IPS-11a (cell line): ENCODE results near the gene GREB1L.

Experiments
- H3K4me3 ChIP-seq: one replicate; pipeline ENCODE4 v1.5.1; 2013; ENCODE audit warnings: low read depth, low read length, control low read depth

GREB1L gene

DNA sequence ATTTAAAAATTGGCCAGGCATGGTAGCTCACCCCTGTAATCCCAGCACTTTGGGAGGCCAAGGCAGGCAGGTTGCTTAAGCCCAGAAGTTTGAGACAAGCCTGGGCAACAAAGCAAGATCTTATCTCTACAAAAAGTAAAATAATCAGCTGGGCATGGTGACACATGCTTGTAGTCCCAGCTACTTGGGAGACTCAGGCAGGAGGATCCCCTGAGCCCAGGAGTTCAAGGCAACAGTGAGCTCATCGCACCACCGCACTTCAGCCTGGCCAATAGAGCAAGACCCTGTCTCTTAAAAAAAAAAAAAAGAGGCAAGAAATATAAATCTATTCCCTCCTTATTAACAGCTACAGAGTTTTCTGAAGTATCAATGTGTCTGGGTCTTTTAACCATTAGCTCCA lies 306.6 kb downstream of the GREB1L start:
- H3K4me3 ChIP-seq = no peak overlapping the region

DNA sequence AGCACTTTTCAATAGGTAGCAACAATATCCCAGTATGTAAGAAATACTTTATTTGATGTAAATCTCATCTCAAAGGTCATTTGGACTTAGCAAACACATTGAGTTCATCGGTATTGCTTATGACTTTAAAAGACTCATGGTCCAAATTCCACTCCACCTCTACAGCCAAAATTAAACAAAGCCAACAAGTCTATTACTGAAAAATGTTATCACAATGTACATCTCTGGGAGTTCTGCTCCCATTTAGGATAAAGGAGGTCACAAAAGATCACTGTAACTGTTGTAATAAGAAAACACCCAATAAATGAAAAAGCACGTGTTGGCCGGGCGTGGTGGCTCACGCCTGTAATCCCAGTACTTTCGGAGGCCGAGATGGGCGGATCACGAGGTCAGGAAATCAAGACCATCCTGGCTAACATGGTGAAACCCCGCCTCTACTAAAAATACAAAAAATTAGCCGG lies 308.5 kb downstream of the GREB1L start:
- no peak overlapping the region for H3K4me3 ChIP-seq

DNA sequence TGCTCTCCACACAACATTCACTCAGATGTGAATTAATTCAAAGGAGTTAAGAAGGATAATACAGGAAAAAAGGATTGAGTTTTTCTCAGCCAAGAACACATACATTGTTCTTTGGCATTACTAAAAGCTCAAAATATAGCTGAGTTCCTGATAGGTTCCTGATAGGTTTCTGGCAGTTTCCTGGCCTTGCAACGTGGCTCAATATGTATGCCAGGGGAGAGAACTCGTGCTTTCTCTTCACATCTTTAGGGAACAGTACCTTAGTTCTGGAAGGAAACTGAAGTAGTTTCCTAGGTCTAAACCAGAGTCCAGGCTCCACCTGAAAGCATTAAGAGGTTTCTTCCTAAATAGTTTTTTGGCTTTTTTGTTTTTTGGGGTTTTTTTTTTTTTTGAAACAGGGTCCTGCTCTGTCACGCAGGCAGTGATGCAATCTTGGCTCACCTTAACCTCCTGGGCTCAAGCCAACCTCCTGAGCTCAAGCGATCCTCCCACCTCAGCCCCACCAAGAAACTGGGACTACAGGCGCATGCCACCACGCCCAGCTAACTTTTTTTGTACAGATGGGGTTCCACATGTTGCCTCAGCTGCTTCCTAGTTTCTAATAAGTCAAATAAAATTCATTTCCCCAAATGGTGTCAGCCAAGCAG lies 315.7 kb downstream of the GREB1L start:
- H3K4me3 ChIP-seq = no peak overlapping the region

DNA sequence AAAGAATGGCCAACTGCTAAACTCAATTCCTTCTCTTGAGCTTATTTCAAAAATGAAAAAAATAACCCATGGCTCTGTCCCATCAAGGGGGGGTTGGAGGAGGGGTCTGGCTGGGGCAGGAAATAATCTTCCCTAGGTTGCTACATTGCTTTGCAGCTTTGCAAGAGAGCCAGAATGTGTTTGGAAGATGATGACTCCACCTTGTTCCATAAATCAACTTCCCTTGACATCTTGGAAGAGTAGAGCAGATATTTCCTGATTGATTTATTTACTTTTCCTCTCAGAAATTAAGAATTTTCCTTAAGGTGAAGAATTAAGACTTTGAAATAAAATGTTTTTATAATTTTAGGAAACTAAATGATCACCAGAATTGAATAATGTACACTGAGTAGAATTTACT lies 317.2 kb downstream of the GREB1L start:
- no peak overlapping the region for H3K4me3 ChIP-seq

DNA sequence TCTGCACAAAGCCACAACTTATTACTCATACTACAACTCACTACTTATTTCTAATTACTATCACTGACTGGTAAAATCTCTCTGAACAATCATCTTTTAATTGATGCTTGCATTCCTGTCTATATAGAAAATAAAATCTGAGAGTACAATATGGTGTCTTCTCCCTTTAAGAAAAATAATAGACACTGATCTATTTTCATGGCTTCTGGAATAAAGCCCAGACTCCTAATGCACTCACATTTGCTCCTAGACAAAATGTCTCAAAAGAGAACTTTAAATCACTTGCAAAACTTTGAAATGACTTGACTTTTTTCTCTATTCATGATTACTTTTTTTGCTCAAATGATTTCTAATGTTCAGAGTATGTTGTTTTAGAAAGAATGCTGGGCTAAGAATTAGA lies 329.7 kb downstream of the GREB1L start:
- H3K4me3 ChIP-seq = no peak overlapping the region
